ENCODE results near the gene FAM168A. TPM values are rescaled to one million over a fixed set of nuclear protein-coding genes. Genes with fewer than 3 reads are reported as not detected.

FAM168A gene
- total RNA-seq, 2 donors from 2014 or later = 30.9 to 40.8 TPM

- H3K27ac ChIP-seq = no peak overlapping the region
Measured at GRCh38 chr11:73428699-73429098, 169.2 kb downstream of the FAM168A start.

GRCh38 chr11:73428227-73428626 lies 169.7 kb downstream of the FAM168A start:
- no peaks in the 10 kb centered on the region for H3K27me3 ChIP-seq

More at GRCh38 chr11:73428699-73429098, 169.2 kb downstream of the FAM168A start:
- TF ChIP-seq CTCF (IDR thresholded peaks at IDR 0.05) = no peak
- DNase-seq (ENCODE audit: low spot score) = no peak
- Histone ChIP-seq H3K4me1 (peaks cover 0 to 16% of the 10 kb centered on the region in 2 donors), H3K27me3 (no peaks in the 10 kb centered on the region), H3K4me3 (no peak overlapping the region), H3K9me3 (no peaks in the 10 kb centered on the region), H3K36me3 (no peaks in the 10 kb centered on the region)

GRCh38 chr11:73426219-73426850 lies 171.6 kb downstream of the FAM168A start:
- H3K4me1 ChIP-seq = peaks cover 0 to 20% of the 10 kb centered on the region in 2 donors
- no peak overlapping the region for H3K4me3 ChIP-seq
- peak overlapping the region in 1 of 2 donors; percentile 32 for H3K27ac ChIP-seq
- no peaks in the 10 kb centered on the region for H3K36me3 ChIP-seq
- H3K27me3 ChIP-seq = no peaks in the 10 kb centered on the region
- no peak for DNase-seq (ENCODE audit: low spot score)
- no peaks in the 10 kb centered on the region for H3K9me3 ChIP-seq
- no peak for TF ChIP-seq CTCF (IDR thresholded peaks at IDR 0.05)

More at GRCh38 chr11:73428227-73428626, 169.7 kb downstream of the FAM168A start:
- H3K27ac ChIP-seq = no peak overlapping the region
- peaks cover 0 to 16% of the 10 kb centered on the region in 2 donors for H3K4me1 ChIP-seq
- H3K36me3 ChIP-seq = no peaks in the 10 kb centered on the region
- DNase-seq (ENCODE audit: low spot score) = no peak
- H3K4me3 ChIP-seq = no peak overlapping the region
- no peaks in the 10 kb centered on the region for H3K9me3 ChIP-seq
- no peak for TF ChIP-seq CTCF (IDR thresholded peaks at IDR 0.05)

- no peaks in the 10 kb centered on the region for H3K27me3 ChIP-seq
- TF ChIP-seq CTCF (IDR thresholded peaks at IDR 0.05) = no peak
- no peaks in the 10 kb centered on the region for H3K36me3 ChIP-seq
- no peak overlapping the region for H3K4me3 ChIP-seq
- H3K4me1 ChIP-seq = peaks cover 0 to 24% of the 10 kb centered on the region in 2 donors
- no peak overlapping the region for H3K27ac ChIP-seq
- H3K9me3 ChIP-seq = no peaks in the 10 kb centered on the region
- DNase-seq (ENCODE audit: low spot score) = no peak
Measured at GRCh38 chr11:73425108-73425507, 172.8 kb downstream of the FAM168A start.

GRCh38 chr11:73423506-73423905 lies 174.4 kb downstream of the FAM168A start:
- no peak for TF ChIP-seq CTCF (IDR thresholded peaks at IDR 0.05)
- Histone ChIP-seq H3K4me1 (peaks cover 0 to 24% of the 10 kb centered on the region in 2 donors), H3K4me3 (no peak overlapping the region), H3K27ac (no peak overlapping the region), H3K9me3 (no peaks in the 10 kb centered on the region), H3K36me3 (no peaks in the 10 kb centered on the region), H3K27me3 (no peaks in the 10 kb centered on the region)
- no peak for DNase-seq (ENCODE audit: low spot score)

GRCh38 chr11:73422886-73423285 lies 175.0 kb downstream of the FAM168A start:
- Histone ChIP-seq H3K4me3 (no peak overlapping the region), H3K36me3 (no peaks in the 10 kb centered on the region), H3K27ac (no peak overlapping the region), H3K9me3 (no peaks in the 10 kb centered on the region), H3K4me1 (peaks cover 0 to 24% of the 10 kb centered on the region in 2 donors), H3K27me3 (no peaks in the 10 kb centered on the region)
- DNase-seq (ENCODE audit: low spot score) = no peak
- no peak for TF ChIP-seq CTCF (IDR thresholded peaks at IDR 0.05)
